PC-3 (cell line): ENCODE measurements around the gene RMP24.

Source experiments
- CTCF ChIP-seq: fragments of 300-600 bp; sonication (generic); conservative IDR thresholded peaks from 2 replicates; pipeline ENCODE4 v1.5.1; 2017; ENCODE audit warnings: antibody characterized with exemption, low read depth, mild to moderate bottlenecking, low read length
- EZH2 ChIP-seq: fragments of 300-600 bp; sonication (generic); IDR thresholded peaks from one replicate; pipeline ENCODE4 v1.6.1; 2017; ENCODE audit warnings: antibody characterized with exemption, mild to moderate bottlenecking, low read length; ENCODE audit not compliant: unreplicated experiment
- EZH2phosphoT487 ChIP-seq: fragments of 300-600 bp; sonication (generic); IDR thresholded peaks from 2 replicates; pipeline ENCODE4 v1.6.1; 2018; ENCODE audit warnings: mild to moderate bottlenecking, antibody characterized with exemption, low read length, borderline replicate concordance

GRCh38 chr18:36006997-36007396 is 34.5 kb downstream of the RMP24 start:
- TF ChIP-seq CTCF (no peak), EZH2phosphoT487 (no peak), EZH2 (no peak)
